22Rv1 (cell line): Measurements from ENCODE around the gene CYP27C1.

Experiments
- H3K27ac ChIP-seq: fragments of 450-650 bp; 2 replicates; pipeline ENCODE4 v1.5.1; 2017
- ZFX ChIP-seq: fragments of 450-650 bp; IDR thresholded peaks from 2 replicates; pipeline ENCODE4 v1.6.1; 2017; ENCODE audit warnings: antibody characterized with exemption, borderline replicate concordance
- TF ChIP-seq, protein P1 (sequence below): fragments of 450-650 bp; IDR thresholded peaks from 2 replicates; pipeline ENCODE4 v1.5.1; 2017; ENCODE audit warnings: mild to moderate bottlenecking

The CYP27C1 gene

DNA sequence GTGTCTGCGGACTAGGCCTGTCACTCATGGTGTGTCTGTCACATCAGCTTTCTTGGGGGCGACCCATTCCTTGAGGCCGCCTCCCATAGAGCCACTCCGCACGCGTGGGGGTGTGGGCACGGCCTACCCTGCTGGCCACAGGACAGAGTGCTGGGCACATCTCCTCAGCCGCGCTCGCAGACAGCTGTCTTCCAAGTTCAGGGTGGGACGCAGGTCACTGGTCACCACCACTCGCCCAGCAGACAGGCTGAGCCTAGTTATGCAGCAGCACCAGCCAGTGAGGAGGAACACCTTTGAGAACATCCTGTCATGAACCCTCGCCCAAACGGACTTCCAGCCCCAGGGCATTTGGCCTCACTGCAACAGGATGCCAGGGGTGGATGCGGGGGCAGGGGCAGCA is 82.4 kb downstream of the CYP27C1 start:
- no peak overlapping the region for H3K27ac ChIP-seq
- TF ChIP-seq ZFX: no peak
- TF ChIP-seq, protein P1, sequence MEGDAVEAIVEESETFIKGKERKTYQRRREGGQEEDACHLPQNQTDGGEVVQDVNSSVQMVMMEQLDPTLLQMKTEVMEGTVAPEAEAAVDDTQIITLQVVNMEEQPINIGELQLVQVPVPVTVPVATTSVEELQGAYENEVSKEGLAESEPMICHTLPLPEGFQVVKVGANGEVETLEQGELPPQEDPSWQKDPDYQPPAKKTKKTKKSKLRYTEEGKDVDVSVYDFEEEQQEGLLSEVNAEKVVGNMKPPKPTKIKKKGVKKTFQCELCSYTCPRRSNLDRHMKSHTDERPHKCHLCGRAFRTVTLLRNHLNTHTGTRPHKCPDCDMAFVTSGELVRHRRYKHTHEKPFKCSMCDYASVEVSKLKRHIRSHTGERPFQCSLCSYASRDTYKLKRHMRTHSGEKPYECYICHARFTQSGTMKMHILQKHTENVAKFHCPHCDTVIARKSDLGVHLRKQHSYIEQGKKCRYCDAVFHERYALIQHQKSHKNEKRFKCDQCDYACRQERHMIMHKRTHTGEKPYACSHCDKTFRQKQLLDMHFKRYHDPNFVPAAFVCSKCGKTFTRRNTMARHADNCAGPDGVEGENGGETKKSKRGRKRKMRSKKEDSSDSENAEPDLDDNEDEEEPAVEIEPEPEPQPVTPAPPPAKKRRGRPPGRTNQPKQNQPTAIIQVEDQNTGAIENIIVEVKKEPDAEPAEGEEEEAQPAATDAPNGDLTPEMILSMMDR: no peak

DNA sequence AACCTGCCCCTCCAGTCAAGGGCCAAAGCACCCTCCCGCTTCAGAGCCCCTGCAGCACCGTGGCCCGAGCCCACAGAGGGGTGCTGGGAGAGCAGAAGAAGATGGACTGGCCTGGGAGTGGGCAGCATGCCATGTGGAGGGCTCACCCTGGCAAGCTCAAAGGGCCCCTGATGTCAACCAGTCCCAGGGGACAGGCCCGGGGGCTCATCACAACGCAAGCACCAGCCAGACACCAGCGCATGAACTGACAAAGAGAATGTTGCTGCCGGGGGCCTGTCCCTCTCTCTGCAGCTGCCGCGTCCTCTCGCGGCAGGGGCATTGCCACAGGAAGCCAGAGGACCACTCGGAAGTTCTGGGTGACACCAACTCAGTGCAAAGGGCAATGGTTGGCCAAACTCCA is 82.9 kb downstream of the CYP27C1 start:
- TF ChIP-seq ZFX: no peak
- TF ChIP-seq, protein P1: no peak

DNA sequence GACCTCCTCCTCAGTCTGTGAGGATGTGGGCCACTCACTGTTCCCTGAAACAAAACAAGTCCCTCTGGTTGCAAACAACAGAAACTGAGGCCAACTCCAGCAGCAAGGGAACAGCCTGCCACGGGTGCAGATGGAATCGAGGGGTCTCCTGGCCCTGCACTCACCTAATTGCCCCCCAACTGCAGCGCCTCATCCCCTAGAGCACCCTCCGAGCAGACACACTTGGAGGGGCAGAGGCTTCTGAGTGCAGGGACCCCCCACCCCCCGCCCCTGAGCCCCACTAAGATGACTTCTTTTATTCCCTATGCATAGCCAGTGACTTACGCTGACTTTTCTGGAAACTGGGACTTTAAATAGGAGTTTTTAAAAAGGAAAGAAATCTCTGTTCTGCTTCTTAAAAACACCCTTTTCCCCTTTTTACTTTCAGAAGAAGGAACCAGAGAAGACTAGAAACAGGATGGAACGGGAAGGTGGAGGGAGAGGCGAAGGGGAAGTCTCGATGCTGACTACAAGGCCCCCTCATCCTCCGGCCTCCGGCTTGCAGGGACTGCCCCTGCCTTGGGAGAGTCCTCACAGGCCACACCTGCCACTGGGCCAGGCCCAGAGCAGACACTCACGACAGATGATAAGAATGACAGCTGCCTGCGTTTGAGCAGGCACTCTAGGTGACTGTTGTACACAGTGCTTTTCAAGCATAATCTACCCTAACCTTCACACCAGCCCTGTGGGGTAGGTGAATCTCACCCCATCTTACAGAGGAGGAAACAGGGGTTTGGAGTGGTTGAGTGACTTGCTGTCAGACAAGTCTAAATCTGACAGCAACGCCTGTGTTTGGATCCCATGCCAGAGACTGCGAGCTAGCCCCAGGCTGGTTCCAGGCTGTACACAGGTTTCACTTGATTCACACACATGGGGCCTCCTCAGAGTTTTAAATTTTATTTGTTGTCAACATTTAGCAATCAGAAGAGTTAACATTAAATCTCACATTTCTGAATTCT is 85.0 kb downstream of the CYP27C1 start:
- H3K27ac ChIP-seq: no peak overlapping the region
- TF ChIP-seq ZFX: no peak
- TF ChIP-seq, protein P1: no peak

More for the DNA sequence above, 82.9 kb downstream of the CYP27C1 start:
- no peak overlapping the region for H3K27ac ChIP-seq

DNA sequence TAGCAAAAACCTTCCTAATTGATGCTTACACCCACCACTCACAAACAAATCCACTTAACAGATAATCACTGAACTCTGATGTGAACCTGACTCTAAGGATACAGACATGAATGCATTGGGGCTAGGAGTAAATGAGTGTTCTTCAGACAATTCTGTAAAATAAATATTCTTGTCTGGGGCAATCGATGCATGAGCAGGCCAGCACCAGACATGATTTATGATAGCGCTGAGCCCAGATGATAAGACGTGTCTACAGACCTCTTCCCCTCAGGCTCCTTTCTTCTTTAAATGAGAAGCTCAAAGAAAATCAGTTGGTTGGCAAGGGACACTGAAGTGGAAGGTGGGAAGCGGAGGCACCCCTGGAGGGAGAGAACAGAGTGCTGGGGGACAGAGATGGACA is 85.9 kb downstream of the CYP27C1 start:
- TF ChIP-seq, protein P1: no peak
- no peak for TF ChIP-seq ZFX
- no peak overlapping the region for H3K27ac ChIP-seq
